Erythroblast (primary cell): ENCODE measurements around the gene CBX2.

Experiments used
- GATA1 ChIP-seq: IDR thresholded peaks from 2 replicates; pipeline ENCODE4 v1.6.1; 2011; ENCODE audit warnings: low read depth, mild to moderate bottlenecking, control low read depth, low read length, moderate library complexity
- POLR2A ChIP-seq: IDR thresholded peaks from 2 replicates; pipeline ENCODE4 v1.6.1; 2011; ENCODE audit warnings: mild to moderate bottlenecking, low read length

- TF ChIP-seq POLR2A = no peak
- TF ChIP-seq GATA1 = no peak
These were observed 33.3 kb downstream of the CBX2 start for GRCh38 chr17:79811011-79811867.
